ENCODE measurements around the gene TMEM132E.
A peak's percentile ranks its signal among the peaks of the same experiment; 100 is the strongest.

Gene TMEM132E

DNA sequence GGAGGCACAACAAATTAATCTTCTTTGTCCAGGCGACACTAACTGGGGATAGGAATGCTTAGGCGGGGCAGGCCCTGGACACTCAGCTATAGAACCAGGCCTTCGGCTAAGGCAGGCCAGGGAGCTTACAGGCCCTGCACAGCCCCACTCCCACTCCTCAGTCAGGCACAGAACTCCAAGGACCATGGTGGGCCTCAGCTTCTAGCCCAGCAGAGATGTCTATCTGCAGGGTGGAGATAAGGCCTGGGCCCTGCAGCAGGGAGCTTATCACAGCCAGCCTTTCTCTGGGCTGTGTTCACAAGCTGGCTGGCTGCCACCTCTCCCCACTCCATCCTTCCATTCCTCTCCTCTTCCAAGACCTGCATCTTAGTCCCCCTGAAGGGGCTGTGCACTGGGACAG is 68.1 kb downstream of the TMEM132E start:
- H3K4me3 ChIP-seq (ENCODE audit: low read length), result no peak overlapping the region
- no peak for DNase-seq (ENCODE audit: low read depth, low spot score)

DNA sequence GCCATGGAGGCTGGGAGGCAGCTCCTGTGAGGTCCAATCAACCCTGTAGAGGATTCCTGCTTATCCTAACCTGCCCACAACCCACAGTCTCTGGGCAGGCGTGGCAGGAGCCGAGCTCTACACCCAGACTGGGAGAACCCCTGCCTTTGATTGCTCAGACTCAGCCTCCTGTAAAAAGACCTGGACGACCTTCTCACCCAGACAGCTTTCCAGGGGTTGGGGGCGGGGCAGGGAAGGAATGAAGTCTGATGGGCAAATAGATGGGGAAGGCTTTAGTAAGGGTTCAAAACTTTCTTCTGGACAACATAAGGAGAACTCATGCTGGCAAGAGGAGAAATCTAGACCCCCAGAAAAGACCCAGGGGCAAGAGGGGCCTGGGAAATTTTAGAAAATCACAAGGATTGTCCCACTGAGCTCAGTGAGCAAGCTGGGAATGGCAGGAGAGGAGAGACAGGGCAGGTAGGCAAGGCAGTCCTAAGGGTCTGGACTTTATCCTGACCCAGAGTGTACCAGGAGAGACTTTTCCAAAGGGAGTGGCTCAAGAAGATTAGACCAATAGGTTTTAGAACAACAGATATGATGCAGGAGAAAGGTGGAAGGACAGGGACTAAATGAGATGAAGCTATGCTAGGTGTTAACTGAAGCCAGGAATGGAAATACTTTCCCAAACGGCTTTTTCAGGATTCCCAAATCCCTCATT is 70.8 kb downstream of the TMEM132E start:
- no peak overlapping the region for H3K4me3 ChIP-seq (ENCODE audit: low read length)
- no peak for DNase-seq (ENCODE audit: low read depth, low spot score)

DNA sequence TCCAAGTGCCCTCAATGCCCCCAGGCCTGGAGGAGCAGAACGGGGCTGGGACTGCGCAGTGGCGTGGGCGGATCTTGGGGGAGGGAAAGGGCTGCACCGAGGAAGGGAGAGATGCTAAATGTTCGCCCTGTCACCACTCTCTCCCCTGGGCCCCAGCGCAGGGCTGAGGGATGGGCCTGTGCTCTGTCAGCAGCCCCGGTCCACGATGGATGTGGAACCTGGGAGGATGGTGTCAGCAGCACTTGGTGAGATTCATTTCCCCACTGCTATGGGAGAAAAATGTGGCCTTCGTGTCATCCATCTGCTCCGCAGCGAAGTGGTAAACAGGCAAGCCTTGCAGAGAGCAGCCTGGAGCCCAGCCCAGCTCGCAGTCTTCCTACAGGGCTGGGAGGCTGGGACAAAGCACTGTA is 72.0 kb downstream of the TMEM132E start:
- no peak overlapping the region for H3K4me3 ChIP-seq (ENCODE audit: low read length)
- no peak for DNase-seq (ENCODE audit: low read depth, low spot score)

DNA sequence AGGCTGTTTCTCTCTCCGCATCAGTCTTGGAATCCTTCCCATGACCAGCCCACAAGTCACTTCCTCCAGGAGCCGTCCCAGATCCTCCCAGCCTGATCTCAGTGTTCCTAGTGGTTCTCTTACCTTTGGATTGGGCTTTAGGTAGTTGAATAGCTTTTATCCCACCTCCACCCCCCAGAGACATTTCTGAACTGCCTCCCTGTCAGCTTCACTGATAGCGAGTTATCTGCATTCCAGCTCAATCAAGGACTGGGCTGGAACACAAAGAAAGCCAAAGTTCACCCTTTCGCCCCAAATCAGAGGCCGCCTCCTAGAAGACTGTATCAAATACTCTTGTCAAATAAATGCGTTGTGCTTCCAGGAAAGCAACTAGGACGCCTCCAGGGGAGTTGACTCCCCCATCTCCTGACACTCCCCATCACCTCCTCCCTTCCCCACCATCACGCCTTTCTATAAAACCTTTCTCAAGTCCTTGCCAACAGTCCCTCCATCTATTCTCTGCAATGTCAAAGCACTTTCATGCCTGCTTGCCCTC is 72.7 kb downstream of the TMEM132E start:
- no peak for DNase-seq (ENCODE audit: low read depth, low spot score)

DNA sequence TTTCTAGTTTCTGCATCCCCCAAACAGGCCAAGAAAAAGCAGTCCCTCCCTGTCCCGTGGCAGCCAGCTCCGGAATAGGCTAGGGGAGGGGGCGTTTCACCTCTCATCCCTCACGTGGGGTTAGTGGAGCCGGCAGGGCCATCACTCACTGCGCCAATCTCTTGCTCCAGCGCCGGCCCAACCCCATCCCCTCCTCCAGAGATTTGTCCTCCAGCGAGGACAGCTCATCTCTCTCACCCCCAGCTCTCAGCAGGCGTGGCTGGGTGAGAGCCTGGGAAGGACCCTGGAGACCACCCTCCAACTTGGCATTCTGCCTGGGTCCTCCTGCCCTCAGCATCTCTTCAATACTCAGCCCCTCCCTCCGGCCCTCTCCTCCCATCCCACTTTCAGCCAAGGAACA is 74.1 kb downstream of the TMEM132E start:
- no peak for DNase-seq (ENCODE audit: low read depth, low spot score)
- H3K4me3 ChIP-seq (ENCODE audit: low read length), result no peak overlapping the region

More for the DNA sequence above, 72.7 kb downstream of the TMEM132E start:
- no peak overlapping the region for H3K4me3 ChIP-seq (ENCODE audit: low read length)

DNA sequence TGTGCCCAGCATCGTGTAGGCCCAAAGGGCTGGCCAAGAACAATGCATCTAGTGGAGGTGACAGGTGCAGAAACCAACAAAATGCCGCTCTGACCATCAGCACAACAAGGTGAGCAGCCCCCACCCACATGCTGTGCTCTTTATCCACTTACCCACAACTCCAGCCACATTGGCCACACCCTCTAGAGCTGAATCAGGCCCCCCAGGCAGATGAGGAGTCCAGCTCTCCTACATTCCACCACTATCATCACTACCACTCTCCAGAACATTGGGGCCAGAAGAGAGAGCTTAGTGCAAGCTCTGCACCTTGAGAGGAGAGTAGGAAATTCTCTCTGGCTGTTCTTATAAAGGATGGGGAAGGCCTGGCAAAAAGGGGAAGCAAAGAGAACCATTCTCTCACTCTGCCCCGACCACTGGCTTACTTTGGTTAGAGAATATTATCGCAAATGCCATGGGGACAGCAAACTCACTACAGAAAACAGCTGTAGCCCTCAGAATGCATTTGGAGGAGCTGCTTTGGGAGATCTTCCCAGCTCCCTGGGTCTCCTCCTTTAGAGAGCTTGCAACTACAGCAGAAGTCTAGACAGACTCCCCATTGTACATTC is 75.0 kb downstream of the TMEM132E start:
- H3K4me3 ChIP-seq (ENCODE audit: low read length), result no peak overlapping the region
- no peak for DNase-seq (ENCODE audit: low read depth, low spot score)

DNA sequence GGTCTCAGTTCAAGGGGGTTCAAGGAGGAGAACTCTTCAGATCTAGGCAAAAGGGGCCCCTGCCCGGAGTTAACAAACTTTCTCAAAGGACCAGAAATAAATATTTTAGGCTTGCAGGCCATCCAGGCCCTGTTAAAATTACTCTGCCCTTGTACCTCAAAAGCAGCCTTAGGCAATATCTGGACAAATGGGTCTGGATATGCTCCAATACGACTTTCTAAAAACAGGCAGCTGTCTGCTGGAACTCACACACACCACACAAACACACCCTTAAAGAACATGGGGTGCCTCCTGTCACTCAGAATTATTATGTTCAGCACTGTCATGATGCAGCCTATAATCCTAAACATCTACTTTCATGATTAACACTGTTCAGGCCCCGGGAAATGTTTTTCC is 75.5 kb downstream of the TMEM132E start:
- no peak for DNase-seq (ENCODE audit: low read depth, low spot score)
- no peak overlapping the region for H3K4me3 ChIP-seq (ENCODE audit: low read length)

DNA sequence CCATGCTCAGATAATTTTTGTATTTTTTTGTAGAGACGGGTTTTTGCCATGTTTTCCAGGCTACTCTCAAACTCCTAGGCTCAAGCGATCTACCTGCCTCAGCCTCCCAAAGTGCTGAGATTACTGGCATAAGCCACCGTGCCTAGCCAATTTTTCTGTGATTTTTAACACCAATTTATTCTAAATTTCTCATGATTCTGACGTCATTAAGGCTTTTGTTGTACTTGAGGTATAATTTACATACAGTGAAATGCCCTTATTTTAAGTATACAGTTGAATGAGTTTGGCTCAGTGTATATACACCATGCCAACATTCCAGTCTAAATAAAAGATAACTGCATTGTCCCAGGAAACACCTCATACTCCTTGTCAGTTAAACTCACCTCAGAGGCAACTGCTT is 77.4 kb downstream of the TMEM132E start:
- no peak for DNase-seq (ENCODE audit: low read depth, low spot score)
- no peak overlapping the region for H3K4me3 ChIP-seq (ENCODE audit: low read length)

DNA sequence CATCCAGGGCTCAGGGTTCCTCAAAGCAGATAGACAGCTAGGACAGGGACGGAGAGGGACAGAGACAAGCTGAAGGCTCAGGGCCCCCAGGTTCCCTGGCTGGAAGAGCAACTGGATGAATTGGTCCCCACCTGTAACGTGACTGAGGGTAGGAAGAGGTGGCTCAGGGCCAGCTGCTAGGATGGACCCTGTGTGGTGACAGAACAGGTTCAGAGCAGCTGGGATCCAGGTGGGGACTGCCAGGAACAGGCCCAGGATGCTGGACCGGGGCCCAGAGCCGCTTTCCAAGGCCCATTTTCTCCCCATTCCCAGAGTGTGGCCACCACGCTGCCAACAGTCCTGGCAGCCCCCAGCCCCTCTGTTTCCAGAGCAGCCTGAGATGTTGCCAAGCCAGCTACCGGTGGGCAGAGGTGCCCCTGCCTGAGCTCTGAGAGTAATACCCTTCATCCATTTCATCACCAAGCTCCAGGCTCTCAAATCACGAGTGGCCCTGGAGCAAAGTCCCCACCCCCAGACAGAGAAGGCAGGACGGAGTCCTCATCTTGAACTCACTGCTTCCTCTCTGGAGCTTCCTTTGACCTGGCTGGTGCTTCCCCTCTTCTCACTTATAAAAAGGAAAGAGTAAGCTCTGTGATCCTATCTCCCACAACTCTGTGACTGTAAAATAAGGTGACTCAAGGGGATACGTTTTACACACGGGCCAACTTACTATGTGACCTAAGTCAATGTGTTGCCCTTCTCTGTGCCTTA is 79.6 kb downstream of the TMEM132E start:
- no peak overlapping the region for H3K4me3 ChIP-seq (ENCODE audit: low read length)
- no peak for DNase-seq (ENCODE audit: low read depth, low spot score)

DNA sequence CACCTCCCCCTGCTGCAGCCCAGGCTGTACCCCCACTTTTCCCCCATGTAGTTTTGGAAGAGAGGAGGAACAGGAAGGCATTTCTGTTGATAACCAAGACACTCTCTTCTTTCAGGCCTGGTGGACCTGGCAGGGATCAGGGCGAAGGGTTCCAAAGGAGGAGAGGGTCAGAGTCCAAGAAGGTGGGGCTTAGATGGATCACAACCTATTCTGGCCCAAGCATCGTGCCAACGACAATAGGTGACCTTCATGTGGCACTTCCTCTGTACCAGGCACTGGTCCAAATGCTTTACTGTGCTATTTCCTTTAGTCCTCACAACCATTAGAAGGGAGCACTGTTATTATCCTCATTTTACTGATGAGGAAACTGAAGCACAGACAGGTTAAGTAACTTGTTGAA is 84.3 kb downstream of the TMEM132E start:
- no peak for DNase-seq (ENCODE audit: low read depth, low spot score)
- H3K4me3 ChIP-seq (ENCODE audit: low read length), result no peak overlapping the region

DNA sequence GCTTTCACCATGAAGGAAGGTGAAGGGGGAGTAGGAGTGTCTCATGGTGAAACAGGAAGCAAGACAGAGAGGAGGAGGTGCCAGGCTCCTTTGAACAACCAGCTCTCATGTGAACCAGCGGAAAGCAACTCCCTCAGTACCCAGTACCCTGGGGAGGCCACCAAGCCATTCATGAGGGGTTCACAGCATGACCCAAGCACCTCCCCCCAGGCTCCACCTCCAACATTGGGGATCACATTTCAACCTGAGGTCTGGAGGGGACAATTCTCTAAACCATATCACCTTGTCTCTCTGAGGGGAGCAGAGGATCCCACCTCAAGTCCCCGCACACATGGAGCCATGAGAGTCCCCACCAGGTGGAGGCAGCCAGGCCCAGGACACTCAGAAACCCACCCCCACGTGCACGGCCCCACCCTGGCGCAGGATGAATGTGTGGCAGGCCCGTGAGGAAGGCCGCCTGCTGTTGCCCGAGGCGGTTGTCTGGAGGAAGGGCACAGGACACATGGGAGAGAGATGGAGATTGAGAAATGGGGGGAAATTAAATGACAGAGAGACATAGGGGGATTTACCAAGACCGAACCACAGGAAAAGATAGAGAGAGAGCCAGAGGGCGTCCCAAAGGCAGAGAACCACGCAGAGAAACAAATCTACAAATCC is 85.9 kb downstream of the TMEM132E start:
- H3K4me3 ChIP-seq (ENCODE audit: low read length), result no peak overlapping the region
- DNase-seq (ENCODE audit: low read depth, low spot score), result peak; percentile 56

DNA sequence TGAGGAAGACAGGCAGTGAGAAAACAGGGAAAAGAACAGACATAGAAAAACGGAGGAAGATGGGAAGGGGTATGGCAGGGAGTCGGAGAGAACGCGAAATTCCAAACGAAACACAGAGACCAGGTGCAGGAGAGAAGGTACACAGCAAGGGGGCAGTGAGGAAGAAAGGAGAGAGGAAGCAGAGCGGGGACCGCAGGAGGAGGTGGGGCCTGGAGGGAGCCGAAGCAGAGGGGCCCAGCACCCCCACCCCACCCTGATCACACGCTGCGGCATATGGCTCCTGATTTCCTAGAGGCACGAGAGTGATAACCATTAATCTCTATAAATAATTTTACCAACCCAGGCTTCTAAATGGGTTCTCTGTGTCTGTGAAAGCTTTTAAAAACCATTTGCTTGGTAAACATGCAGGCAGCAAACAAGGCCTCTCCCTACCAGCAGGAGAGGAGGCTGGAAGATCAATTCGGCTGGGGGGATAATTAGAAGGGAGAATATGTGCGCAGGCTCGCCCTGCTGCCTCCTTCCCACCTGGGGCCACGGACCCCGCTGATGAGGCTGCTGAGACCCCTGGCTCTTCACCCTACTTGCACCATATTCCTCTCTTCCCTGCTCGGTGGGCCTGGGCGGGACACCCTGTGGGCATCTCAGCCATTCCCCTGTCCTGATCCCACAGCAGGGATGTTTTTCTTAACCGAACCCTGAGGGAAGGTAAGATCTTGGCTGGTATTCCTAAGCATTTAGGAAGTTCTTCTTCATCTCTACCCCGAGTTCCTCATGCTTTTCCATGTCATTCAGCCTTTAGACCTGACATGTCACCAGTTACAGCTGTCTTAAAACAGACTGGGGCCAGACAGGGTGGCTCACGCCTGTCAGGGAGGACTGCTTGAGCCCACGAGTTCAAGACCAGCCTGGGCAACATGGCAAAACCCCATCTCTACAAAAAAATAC is 86.7 kb downstream of the TMEM132E start:
- DNase-seq (ENCODE audit: low read depth, low spot score), result no peak
- no peak overlapping the region for H3K4me3 ChIP-seq (ENCODE audit: low read length)

DNA sequence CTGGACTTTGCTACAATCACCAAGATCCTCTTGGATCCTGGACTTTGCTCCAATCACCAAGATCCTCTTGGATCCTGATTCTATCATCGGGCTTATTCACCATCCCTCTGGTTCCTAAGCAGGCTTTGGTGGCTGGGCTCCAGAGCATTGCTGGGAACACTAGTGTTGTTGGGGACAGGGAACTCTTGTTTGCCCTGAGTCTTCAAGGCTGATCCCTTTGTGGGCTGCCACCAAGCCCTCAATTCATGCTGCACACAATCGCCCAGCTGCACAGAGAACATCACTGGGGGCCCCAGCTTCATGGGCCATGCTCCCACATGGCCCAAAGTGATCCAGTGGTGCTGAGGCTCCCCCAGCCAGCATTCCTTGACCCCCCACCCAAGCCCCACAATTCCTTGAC is 88.3 kb downstream of the TMEM132E start:
- no peak for DNase-seq (ENCODE audit: low read depth, low spot score)
- no peak overlapping the region for H3K4me3 ChIP-seq (ENCODE audit: low read length)

DNA sequence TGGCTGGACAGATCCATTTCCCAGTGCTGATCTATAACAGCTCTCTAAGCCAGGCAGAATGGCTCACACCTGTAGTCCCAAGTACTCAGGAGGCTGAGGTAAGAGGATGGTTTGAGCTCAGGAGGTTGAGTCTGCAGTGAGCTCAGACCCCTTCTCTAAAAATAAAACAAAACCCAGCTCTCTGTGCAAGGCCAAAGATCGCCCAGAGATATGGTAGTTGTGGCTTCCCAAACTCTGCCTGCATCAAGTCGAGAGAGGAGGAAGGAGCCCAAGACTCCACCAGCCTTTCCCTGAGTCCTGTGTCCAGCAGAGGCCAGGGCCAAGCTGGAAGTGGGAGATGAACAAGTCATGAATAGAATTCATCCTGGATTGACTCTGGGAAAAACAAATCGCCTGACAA is 88.8 kb downstream of the TMEM132E start:
- no peak overlapping the region for H3K4me3 ChIP-seq (ENCODE audit: low read length)
- no peak for DNase-seq (ENCODE audit: low read depth, low spot score)

DNA sequence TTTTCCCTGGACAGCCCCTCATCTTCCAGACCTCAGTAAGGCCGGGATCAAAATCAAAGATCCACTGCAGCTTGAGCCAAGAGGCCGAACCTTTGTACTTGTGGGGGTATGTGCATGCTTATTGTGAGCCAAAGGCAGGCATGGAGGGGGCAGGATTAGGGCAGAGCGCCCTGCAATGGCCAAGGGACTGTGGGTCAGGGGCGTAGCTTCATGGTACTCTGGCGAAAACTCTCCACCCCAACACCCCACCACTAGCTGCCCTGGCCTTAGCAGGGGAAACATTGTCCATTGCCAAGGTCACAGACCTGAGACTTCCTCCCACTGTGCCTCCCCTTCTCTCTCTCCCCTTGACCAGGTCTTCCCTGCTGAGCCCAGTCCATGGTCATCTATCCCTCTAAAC is 90.1 kb downstream of the TMEM132E start:
- DNase-seq (ENCODE audit: low read depth, low spot score), result no peak
- no peak overlapping the region for H3K4me3 ChIP-seq (ENCODE audit: low read length)

DNA sequence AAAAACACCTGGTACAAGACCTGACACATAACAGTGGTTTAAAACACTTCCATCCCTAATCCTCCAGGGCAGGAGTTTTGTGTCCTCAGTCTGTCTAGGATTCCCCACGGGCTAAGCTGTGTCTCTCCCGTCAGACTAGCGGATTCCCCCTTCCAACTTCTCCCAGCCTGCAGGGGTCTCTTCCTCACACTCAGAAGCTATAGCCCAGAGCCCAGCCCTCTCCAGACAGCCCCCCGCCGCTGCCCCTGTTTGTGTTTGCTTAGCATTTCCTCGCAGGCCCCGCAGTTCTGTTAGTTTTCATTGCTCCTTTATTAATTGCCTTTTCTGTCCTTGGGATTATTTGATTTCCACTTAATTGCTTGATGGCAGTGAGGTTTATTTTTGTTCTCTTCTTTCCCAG is 91.2 kb downstream of the TMEM132E start:
- DNase-seq (ENCODE audit: low read depth, low spot score), result no peak
- H3K4me3 ChIP-seq (ENCODE audit: low read length), result no peak overlapping the region

DNA sequence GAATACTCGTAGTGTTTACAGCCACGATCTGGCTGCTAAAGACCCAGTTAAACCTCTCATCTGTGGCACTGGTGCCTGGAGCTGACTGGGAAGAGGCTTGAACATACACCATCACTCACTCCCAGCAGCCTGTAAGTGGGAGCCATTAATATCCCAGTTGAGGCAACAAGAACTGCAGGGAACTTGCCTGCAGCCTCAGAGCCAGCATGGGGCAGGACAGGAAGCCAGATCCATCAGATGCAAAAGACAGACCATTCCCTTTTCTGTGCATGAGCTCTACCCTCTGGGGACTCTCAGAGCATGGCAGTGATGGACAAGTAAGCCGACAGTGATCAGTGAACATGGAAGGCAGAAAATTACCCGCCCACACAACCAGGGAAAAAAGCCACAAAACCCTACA is 91.8 kb downstream of the TMEM132E start:
- no peak for DNase-seq (ENCODE audit: low read depth, low spot score)
- no peak overlapping the region for H3K4me3 ChIP-seq (ENCODE audit: low read length)

DNA sequence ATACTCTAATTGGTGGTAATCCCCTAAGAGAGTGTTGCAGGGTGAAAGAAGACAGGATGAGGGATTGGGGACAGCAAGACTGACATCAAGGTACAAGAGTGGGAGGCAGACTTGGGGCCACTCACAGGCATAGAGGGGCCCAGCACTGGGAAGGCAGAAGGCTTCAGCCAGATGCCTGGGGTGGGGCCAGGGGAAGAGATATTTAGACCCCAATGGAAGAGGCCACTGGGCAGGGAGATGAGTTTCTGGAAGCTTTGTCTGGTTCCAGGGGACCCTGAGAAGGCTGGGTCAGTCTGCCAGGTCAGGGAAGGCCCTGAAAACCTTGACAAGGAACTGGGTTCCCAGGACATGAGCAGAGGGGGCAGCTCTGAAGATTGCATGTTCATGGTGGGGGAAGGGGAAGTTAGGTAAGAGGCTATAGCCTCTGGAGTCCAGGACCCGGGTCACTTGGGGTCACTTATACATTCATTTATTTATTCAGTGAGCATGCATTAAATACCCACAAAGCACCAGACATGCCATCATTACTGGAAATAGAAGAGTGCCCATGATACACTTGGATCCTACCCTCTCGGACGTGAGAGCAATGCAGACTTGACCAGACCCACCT is 92.9 kb downstream of the TMEM132E start:
- DNase-seq (ENCODE audit: low read depth, low spot score), result no peak

More for the DNA sequence above, 92.9 kb downstream of the TMEM132E start:
- H3K4me3 ChIP-seq (ENCODE audit: low read length), result no peak overlapping the region

Data from Jurkat, Clone E6-1 (cell line).